Ammon's horn (tissue), 1 donor: Measurements from ENCODE around the gene ZRANB2.

Source experiments
- DNase-seq: peaks from one replicate; pipeline ENCODE4 v3.0.0-alpha.2; 2016; ENCODE audit warnings: low spot score

Gene ZRANB2

DNA sequence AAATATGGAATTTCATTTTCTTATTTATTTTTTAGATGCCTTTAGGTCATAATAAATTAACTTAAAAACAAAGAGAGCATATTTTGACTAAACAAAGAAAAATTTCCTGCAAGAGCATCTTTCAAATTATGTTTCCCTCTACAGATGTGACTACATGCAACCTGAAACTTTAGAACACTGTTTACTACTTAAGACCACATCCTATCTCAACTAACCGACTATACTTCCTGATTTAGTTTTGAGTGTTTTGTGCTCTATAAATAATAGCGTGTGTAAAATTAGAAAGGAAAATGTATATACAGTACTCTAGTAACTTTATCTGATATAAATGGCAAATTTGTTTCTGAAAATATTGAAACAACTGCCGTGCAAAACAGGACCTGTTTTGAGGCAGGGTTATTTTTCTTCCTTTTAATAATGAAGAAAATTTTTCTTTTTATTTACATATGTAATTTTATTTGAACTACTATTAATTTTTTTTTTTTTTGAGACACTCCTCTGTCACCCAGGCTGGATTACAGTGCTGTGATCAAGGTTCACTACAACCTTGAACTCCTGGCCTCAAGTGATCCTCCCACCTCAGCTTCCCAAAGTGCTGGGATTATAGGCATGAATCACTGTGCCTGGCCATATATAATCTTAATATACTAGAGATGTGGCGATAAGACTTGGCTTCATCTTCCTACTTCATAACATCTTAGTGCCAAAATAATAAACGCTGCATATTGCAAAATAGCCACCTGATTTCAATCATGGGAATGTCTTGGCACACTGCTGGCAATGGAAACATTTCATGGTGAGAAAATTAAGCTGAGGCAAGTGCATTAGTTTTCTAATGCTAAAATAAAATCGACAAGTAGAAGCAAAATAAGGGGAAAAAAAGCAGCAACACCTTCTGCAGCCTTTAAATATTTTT is 12.3 kb downstream of the ZRANB2 start:
- DNase-seq, result no peak

DNA sequence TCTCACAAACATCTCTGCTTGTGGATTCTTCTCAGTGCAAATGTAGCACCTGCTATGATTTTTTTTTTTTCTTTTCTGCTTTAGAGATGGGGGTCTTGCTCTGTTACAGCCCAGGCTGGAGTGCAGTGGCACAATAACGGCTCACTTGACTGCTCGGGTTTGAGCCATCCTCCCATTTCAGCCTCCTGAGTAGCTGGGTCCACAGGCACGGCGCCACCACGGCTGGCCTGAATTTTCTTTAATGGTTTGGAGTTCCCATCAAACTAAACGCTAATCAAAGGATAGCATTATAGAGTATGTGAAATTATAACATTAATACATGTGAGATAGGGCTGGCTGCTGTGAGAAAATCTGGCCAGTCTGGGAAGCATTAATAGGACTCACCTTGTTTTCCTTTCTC is 26.0 kb downstream of the ZRANB2 start:
- no peak for DNase-seq

DNA sequence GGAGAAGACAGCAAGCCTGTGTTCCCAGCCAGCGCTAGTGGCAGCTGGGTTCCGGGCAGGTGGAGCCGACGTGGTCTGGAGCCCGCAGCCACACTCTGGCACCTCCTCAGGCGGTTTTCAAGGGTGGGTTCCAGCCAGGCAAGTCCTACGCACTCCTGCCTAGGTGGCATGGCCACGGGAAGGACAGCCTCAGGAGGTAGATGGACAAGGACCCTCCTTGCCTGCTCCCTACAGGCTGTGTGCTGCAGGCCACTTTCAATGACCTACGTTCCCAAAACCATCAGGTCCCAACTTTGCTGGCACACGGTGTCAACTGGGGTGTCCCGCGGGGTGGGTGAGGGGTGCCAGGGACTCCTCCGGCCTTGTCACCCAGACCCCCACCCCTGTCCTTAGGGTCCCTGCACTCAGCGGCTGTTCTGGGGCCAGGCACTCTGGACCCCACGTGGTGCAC is 26.5 kb downstream of the ZRANB2 start:
- no peak for DNase-seq

DNA sequence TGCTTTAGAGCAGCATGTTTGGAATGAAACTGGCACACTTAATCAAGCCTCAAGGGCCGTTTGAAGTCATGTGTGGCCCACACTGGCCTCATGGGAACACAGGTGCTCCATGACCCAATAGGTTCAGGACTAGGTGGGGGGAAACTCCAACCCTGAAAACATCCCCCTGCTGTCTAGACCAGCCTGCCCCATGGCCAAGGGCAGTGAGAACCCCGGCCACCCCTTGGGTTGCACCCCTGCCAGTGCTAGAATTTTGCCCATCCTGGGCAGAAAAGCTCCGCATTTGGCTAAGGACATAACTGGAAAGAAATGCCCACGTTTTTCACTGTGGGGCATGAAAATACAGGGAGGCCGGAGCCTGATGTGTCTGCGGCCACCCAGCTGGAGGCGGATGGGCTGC is 27.1 kb downstream of the ZRANB2 start:
- DNase-seq, result no peak

DNA sequence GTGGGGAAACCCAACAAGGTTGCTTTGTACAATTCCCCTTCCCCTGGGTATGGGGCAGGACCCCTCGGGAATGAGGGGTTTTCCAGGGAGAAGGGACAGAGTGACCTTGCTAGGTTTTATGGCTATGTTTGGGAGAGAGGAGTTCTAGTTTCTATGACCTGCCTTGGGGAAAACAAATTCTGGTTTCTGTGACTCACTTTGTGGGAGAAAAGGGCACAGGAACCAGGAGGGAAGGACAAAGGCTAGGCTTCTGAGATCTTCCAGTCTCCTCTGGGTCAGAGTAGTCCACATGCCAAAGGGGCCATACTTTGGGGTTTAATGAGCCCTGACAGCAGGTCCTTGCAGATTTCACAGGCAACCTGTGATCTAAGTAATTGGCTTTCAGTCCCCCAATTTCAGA is 27.7 kb downstream of the ZRANB2 start:
- no peak for DNase-seq

DNA sequence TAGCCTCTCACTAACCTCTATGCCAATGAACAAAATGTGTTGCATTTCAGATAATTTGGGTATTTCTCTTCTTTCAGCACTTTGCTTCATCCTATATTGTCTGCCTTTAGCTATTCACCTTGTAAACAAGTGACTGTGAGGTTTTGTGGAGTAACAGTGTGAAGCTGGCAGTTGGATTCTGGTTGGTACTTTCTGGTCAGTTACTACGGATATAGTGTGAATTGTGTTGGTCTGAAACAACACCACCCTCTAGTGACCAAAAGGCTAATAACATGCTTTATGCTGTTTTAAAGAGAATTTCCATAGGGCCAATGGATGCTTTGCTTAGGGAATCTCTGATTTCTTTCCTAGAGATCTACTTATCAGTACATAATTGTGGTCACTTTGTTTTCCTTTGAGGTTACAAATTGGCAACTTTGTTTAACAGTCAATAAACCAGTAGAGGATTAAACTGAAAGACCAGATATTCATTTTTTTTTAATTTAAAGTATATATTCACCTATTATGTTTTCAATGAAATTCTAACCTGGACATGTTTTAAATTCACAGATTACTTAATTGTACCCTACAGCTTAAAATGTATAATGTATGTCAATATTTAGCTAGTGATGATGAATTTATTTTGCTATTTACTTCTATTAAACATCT is 30.8 kb downstream of the ZRANB2 start:
- peak; percentile 85 for DNase-seq

DNA sequence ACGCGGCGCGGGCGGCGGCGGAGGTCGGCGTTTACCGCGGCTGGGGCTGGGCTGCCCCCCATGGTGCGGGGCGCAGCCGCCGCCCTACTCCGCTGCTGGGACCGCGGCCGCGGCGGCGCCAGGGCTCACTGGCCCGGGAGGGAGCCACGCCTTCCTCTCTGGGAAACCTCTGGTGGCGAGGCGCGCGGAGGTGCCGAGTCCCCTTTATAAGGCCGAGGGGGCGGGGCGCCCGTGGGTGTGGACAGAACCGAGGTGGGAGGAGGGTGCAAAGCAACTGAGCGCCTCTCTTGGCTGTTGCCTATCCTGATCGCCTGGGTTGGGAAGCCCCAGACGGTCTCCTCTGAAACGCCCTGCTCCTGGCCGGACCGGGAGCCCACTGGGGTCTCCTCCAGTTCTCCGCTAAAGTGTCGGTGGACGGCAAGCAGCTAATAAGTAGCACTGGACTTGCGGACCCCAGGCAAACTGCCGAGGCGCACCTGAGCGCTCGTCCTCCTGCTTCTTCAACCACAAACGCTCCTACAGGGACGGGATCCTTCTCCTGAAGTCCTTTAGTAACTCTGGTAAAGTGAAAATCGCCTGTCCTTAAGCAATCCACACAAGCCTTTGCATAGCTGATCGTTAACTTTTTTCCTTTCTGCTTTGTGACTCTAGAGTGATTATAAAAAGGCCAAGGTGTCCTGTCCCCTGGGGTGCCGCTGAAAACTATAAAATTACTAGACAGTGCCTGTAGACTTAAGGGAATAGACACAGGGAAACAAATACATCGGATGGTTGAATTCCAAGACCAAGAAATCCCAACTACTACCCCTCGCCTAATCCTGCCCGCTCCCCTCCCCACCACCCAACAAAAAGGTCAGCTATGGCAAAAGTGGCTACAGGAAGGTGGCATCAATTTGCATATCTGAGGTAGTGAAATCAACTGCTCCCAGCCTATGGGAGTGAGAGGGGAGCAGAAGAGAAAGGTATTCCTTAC is 32.9 kb downstream of the ZRANB2 start, which contains the start of gene PTGER3:
PTGER3 (minus strand) TSS at position 182 of the 973 bp plus-strand sequence. CDS start 239 bp downstream, outside the sequence.
- no peak for DNase-seq

DNA sequence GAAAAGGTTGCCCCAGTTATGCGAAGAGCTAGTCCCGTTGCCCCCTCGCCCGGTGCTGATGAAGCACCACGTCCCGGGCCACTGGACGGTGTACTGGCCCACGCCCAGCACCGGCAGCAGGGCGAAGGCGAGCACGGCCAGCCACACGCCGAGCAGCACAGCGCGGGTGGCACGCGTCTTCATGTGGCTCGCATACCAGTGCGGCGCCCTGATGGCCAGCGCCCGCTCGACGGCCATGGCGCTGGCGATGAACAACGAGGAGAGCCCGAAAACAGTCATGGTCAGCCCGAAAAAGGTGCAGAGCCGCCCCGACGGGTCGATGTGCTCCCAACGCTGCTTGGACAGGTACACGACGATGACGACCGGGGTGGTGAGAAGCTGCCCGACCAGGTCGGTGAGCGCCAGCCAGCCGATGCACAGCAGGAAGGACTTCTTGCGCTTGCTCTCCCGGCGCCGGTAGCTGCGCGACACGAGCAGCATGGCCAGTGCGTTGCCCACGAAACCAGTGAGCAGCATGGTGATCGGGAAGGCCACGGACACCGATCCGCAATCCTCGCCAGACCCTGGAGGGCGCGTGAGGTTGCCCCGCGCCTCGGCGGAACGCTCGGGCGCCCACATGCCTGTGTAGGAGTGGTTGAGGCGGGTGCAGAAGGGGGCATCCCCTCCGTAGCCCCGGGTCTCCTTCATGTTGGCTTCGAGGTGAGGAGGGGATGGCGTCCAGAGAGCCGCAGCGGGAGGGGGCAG is 33.8 kb downstream of the ZRANB2 start:
- no peak for DNase-seq

DNA sequence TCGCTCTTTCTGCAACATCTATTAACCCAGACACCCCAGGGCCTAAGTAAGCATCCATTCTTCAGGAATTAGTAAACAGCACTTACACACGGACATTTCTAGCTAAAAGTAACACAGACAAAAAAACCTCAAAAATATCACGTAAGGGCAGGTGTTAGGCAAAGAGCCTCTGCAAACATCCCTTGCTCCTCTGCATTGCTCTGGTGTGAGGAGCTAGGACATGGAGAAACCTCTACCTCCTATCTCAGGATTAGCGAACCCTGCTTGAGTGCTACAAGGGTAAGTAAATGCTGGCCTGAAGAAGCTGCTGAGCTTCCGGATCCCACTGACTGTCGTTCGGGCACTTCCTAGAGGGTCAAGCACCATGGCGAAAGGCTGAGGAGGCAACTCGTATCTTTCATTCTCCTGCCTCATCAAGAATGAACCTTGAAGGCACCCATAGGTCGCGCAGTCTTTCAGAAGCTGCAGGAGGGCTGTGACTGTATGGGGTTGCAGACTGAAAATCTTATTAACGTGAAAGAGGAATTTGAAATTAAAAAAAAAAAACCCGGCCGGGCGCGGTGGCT is 35.3 kb downstream of the ZRANB2 start:
- DNase-seq, result no peak

DNA sequence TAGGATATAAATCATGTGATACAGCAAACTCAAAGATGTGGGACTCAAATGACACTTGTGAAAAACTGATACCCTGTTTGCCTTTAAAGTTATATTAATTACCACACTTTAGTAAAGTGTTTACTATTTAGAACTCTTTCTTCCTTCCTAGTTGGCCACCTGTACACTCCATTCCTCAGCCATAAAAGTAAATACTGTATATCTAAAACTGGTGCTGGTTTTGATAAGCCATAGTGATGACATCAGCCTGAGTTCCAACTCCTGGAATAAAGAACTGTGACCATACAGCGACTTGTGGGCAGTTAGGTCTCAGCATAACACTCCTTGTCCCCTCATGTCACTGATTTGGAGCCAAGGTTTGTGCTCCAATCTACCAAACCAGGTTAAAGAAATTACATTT is 36.0 kb downstream of the ZRANB2 start:
- DNase-seq, result no peak

DNA sequence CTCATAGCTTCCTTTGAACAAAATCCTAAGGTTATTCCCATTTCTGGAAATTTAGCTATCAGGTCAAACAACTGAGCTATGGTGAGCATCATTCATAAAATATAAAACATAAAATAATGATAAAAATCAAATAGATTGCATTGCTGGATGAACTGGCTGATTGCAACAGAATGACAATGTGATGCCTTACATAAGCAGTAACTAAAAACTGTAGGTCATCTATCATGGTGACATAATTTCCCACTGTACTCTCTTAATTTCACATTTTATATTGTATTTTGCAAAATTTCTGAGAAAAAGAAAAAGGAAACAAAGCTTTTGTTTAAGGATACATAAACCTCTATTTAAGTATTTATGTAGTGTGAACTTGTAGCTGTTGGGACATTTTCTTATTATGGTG is 37.8 kb downstream of the ZRANB2 start:
- no peak for DNase-seq

DNA sequence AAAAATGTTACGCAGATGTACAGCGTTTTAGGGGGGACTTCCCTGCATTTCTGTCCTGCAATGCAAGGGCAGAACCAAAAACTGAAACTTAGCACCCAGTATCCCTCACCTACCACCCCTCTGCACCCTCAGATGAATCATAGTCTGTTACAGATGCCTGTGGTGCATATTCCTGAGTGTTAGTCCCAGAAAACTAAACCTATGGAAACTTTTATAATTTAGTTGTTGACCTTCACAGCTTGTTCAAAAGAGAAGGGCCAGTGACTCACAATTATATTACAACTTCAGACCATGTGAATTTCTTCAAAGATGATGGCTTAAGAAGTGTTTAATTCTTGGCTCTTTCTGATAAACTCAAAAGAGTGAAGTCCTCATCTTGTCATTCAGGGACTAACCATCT is 39.0 kb downstream of the ZRANB2 start:
- DNase-seq, result no peak

DNA sequence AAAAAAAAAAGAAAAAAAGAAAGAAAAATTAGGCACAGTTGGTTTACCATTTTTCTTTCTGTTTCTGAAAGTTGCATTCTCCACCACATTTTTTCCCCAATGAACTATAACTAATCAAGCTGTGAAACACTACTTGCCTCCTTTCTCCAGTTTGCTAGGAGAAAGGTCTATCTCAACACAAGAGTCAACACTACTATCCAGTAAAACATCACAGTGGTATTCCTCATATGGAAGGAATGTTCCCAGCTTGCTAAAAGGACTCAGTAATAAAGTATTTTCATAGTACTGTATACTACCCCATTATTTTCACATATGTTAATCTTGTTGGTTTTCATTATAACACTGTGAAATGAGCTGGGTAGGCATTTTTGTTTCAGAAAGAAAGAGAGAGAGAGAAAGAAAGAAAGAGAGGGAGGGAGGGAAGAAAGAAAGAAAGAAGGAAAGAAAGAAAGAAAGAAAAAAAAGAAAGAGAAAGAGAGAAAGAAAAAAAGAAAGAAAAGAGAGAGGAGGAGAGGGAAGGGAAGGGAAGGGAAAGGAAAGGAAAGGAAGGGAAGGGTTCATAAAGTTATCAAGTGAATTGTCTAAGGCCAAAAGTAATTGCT is 41.1 kb downstream of the ZRANB2 start:
- DNase-seq, result no peak

DNA sequence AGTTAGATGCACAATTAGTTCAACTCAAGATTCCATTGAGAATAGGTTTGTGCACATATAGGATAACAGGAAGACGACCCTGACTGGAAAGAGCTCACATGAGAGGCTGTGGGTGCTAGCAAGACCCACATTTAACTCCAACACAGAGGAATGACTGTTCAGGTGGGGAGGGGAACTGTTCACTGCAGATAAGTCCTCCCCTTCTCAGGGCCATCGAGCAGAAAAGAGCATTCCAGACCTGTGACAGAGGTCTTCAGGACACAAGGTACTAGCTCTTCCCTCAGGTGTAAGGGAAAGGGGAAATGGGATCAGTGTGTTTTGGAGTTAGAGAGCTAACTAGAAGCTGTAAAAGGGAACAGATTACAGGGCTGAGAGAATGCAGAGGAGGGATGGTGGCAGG is 41.9 kb downstream of the ZRANB2 start:
- no peak for DNase-seq

DNA sequence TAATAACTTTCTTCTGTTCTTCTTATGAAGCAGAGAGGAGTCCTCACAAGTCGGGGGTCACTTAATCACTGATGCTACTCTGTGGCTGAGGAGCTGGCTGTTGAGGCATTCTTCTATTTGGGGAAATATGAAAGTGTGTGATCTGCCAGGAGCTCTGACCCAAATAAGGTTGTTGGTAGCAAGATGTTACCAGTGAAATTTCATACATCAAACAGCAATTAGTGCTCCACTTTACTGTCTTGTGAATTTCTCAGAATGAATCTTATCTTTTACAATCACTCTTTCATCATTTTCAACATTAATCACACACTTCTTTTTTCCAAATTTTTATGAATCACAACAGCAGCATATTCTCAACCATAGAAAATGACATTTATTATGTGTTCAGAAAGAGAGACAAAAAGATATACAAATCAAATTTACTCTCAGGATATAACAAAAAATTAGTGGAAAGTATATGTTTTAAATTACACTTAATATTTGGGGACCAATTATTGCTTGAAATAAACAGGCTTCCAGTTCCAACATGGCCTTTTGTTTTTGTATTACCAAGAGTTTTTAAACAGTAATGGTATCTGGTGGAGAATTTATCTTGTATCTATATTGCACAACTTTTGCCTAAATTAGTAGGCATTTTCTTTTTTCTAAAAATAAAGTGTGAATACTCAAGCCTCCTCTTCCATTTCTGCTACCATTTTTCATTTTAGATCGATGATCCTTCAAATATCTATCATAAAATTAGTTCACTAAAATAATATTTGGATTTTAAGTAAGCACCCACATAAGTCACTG is 42.8 kb downstream of the ZRANB2 start:
- no peak for DNase-seq

DNA sequence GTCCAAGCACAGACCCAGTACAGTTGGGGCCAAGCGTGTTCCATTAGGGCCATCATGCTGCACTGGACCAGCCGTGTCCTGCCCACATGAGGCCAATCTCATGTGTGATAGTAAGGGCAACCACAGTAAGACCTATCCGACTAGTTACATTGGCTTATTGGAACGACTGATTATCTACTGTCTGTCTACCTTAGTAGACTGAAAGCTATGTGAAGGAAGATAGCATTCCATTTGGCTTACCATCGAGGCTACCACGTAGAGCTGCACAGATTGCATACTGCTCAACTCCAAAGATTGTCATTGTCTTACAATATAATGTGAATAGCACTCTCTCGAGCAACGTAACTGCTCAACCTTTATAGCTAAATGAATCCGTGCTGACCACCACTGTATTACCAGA is 43.8 kb downstream of the ZRANB2 start:
- DNase-seq, result no peak

DNA sequence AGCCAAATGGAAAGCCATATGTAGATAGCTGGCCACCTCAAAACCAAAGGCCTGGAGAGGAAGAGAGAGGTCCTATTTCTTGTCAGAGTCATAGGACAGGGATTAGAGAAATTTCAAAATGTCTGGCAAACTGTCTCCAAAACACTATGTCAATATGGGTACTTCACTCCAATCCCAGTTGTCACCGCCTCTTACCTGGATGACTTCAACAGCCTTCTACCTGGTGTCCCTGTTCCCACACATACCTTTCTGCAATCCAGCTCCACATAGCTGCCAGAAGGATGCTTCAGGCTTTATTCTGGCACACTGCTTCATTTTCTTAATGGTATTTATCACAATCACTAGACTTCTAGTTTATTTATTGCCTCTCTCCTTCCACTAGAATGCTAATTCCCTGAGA is 47.7 kb downstream of the ZRANB2 start:
- DNase-seq, result no peak

DNA sequence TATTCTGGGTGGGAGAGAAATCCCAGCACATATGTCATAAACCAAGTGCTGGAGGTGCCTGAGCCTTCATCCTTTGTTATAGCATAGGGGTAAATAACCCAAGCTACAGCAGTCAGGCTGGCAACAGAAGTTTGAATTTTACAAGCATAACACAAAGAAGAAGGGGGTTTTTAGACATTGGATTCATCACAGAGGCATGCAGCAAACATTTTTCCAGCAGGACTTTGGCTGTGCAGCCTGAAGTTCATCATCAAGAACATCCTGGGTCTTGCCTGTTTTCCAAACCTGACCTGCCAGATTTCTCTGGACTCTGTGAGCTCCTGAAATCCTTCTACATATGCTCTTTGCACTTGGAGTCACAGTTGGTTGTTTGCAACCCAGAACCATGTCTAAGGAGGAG is 49.4 kb downstream of the ZRANB2 start:
- DNase-seq, result no peak

DNA sequence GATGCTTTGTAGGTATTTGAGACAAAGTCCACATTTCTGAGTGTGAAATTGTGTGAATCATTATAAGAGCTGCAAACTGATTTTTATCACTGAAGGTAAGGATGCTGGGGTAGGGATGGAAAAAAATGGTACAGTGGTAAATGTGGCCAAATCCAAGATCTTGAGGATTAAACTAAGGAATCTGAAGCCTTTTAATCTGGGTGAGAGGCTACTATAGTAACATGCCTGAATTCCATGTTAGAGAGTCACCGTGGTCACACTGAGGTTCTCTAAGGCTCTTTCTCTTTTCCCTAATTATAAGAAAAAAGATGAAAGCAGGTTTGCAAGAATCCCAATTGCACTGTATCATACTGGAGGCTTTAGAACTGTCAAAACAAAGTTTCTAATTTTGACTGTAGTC is 50.8 kb downstream of the ZRANB2 start:
- no peak for DNase-seq

DNA sequence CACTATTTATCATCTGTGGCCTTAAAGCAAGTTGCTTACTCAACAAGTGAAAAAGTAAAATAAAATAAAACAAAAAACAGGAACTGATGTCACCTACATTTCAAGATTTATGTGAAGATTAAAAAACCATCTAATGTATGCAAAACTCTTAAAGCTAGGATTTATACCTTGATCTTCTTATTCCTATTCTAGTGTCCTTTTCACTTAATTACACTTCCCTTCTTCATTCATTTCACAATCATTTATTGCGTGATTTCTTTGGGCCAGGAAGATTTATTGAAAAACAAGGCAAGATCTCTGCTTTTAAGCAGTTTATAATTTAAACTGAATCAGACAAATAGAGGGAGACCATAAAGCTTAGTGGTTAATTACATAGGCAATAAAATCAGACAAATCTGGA is 51.9 kb downstream of the ZRANB2 start:
- no peak for DNase-seq
